Esophagus squamous epithelium (tissue), 5 donors: Measurements from ENCODE around the gene GPHN. TPM values are rescaled to one million over a fixed set of nuclear protein-coding genes. Genes with fewer than 3 reads are reported as not detected.

ENCODE experiments used
- DNase-seq: peaks from one replicate; lab custom pipeline; 2025; lab: John Stamatoyannopoulos, UW
- H3K27ac ChIP-seq, 4 donors: fragments of 200-600 bp; sonication (generic); one replicate each; pipeline ENCODE4 v1.5.1; 2016 to 2019; ENCODE audit warnings: mild to moderate bottlenecking in 1 of 4
- H3K27me3 ChIP-seq, 4 donors: fragments of 200-600 bp; sonication (generic); 1 replicate in 3 of 4; 2 replicates in 1 of 4; pipeline versions ENCODE4 v1.5.1 to v1.6.0; 2017 to 2021; ENCODE audit warnings: antibody characterized with exemption in 1 of 4
- H3K36me3 ChIP-seq, 3 donors: fragments of 200-600 bp; sonication (generic); one replicate each; pipeline ENCODE4 v1.5.1; 2016 to 2019
- H3K4me1 ChIP-seq, 3 donors: fragments of 200-600 bp; sonication (generic); one replicate each; pipeline ENCODE4 v1.5.1; 2017 to 2019
- H3K4me3 ChIP-seq, 4 donors: fragments of 200-600 bp; sonication (generic); 1 replicate in 3 of 4; 2 replicates in 1 of 4; pipeline ENCODE4 v1.5.1; 2016 to 2019; ENCODE audit warnings: mild to moderate bottlenecking in 2 of 4, moderate library complexity in 1 of 4
- H3K9me3 ChIP-seq, 3 donors: fragments of 200-600 bp; sonication (generic); one replicate each; pipeline ENCODE4 v1.5.1; 2016 to 2019
- POLR2A ChIP-seq, 4 donors: fragments of 450-650 bp; IDR thresholded peaks; one replicate each; pipeline ENCODE4 v1.6.1; 2017; ENCODE audit warnings: antibody characterized with exemption in 4 of 4, mild to moderate bottlenecking in 4 of 4, moderate library complexity in 3 of 4
- WGBS, 2 donors: methylation state at CpG; one replicate each; pipeline ENCODE4 v1.1.5; 2018; 5-methylcytosine and 5-hydroxymethylcytosine counted together
- intact Hi-C: fragments of 100-400 bp; cut with DNase I; formaldehyde crosslinking; loops from one replicate; pipeline ENCODE4 v1.15.0; 2022
- total RNA-seq, 4 donors: library from RNA; depleted of rRNA; stranded (reverse); fragments of >200 nt; gene quantifications; one replicate each; pipeline ENCODE4 v1.1.0, GENCODE V29; 2016
- TF ChIP-seq, protein P1 (sequence below), 6 experiments: fragments of 450-650 bp in 4 of 6; fragments of 200-600 bp in 2 of 6; sonication (generic) in 2 of 6; IDR thresholded peaks; one replicate each; pipeline ENCODE4 v1.5.1; 2016 to 2019; ENCODE audit warnings: antibody characterized with exemption in 6 of 6, mild to moderate bottlenecking in 4 of 6, moderate library complexity in 4 of 6
- donor health status: DM: yes; HTN: yes; CAD: no.

The GPHN gene
- total RNA-seq, 4 donors from 2014 or later, result 8.3 to 28.4 (median 12.8) TPM

DNA sequence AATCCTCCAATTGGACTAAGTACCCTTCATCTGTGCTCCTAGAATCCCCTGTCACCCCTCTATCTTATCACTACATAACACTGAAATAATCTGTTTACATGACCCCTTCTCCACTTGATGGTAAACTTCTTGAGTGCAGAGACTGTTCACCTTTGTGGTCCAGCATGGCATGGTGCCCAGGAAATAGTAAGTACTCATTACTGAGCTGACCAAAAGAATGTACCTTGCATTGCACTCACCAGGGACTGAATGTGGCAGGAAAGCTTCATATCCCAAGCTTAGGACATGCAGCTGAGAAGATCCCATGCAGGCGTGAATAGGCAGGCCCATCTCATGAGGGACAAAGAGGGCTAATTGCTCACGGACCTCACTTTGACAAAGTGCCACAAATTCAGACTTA, 679.9 kb downstream of the GPHN start:
- H3K4me1 ChIP-seq, result peaks cover 0 to 6% (median 4%) of the 10 kb centered on the region in 3 donors
- H3K9me3 ChIP-seq, result no peaks in the 10 kb centered on the region
- intact Hi-C loops, result no loop called here
- H3K36me3 ChIP-seq, result no peaks in the 10 kb centered on the region
- DNase-seq, result no peak
- no peaks in the 10 kb centered on the region for H3K27me3 ChIP-seq
- H3K4me3 ChIP-seq, result no peak overlapping the region
- 63 to 88% methylated on average over 2 of the region's 2 CpGs for WGBS, 2 donors
- H3K27ac ChIP-seq, result no peak overlapping the region
- no peak for TF ChIP-seq POLR2A (IDR thresholded peaks at IDR 0.05)
- TF ChIP-seq, protein P1, sequence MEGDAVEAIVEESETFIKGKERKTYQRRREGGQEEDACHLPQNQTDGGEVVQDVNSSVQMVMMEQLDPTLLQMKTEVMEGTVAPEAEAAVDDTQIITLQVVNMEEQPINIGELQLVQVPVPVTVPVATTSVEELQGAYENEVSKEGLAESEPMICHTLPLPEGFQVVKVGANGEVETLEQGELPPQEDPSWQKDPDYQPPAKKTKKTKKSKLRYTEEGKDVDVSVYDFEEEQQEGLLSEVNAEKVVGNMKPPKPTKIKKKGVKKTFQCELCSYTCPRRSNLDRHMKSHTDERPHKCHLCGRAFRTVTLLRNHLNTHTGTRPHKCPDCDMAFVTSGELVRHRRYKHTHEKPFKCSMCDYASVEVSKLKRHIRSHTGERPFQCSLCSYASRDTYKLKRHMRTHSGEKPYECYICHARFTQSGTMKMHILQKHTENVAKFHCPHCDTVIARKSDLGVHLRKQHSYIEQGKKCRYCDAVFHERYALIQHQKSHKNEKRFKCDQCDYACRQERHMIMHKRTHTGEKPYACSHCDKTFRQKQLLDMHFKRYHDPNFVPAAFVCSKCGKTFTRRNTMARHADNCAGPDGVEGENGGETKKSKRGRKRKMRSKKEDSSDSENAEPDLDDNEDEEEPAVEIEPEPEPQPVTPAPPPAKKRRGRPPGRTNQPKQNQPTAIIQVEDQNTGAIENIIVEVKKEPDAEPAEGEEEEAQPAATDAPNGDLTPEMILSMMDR (IDR thresholded peaks at IDR 0.05), result no peak

- no peak for DNase-seq
- TF ChIP-seq, protein P1 (IDR thresholded peaks at IDR 0.05), result no peak
- TF ChIP-seq POLR2A (IDR thresholded peaks at IDR 0.05), result no peak
- Histone ChIP-seq H3K4me1 (peaks cover 0 to 6% (median 4%) of the 10 kb centered on the region in 3 donors), H3K4me3 (no peak overlapping the region), H3K9me3 (no peaks in the 10 kb centered on the region), H3K27me3 (no peaks in the 10 kb centered on the region), H3K27ac (no peak overlapping the region), H3K36me3 (no peaks in the 10 kb centered on the region)
- 92 to 93% methylated on average over 4 of the region's 4 CpGs for whole genome bisulfite sequencing, 2 donors
- intact Hi-C loops, result no loop called here
Measured at GRCh38 chr14:67188326-67188725, 680.4 kb downstream of the GPHN start.

DNA sequence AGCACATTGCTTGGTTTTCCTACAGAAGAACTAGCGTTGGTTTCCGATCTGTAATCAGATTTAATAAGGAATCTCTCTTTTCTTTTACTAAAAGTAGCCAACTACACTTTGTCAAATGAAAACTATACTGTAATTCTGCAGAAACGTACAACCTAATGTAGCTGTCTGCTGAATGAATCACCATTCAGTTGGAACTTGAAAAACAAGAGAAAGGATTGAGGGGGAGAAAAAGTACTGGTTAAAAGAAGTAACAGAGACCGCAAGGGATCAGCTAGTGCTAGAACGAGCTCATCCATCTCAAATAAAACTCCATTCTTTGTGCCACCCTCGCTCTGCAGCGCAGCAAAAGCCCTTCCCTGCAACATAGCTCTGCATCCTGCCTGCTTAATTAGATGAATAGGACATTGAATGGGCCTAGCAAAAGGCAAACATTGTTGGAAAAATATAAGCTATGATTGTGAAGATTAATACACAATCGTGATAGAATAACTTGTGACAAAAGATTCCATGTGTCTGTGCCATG, 683.9 kb downstream of the GPHN start:
- TF ChIP-seq, protein P1 (IDR thresholded peaks at IDR 0.05), result no peak
- no peak for TF ChIP-seq POLR2A (IDR thresholded peaks at IDR 0.05)
- Histone ChIP-seq H3K36me3 (no peaks in the 10 kb centered on the region), H3K4me1 (peaks cover 0 to 7% (median under 1%) of the 10 kb centered on the region in 3 donors), H3K27ac (no peak overlapping the region), H3K9me3 (no peaks in the 10 kb centered on the region), H3K27me3 (no peaks in the 10 kb centered on the region), H3K4me3 (no peak overlapping the region)
- intact Hi-C loops, result no loop called here
- 75 to 77% methylated on average over 8 of the region's 8 CpGs for WGBS, 2 donors
- DNase-seq, result no peak

- no peaks in the 10 kb centered on the region for H3K9me3 ChIP-seq
- H3K27ac ChIP-seq, result no peak overlapping the region
- TF ChIP-seq POLR2A (IDR thresholded peaks at IDR 0.05), result no peak
- TF ChIP-seq, protein P1 (IDR thresholded peaks at IDR 0.05), result no peak
- no peaks in the 10 kb centered on the region for H3K36me3 ChIP-seq
- H3K27me3 ChIP-seq, result no peaks in the 10 kb centered on the region
- intact Hi-C loops, result no loop called here
- 92 to 94% methylated on average over 2 of the region's 2 CpGs for WGBS, 2 donors
- no peak for DNase-seq
- peaks cover 0 to 4% (median 0%) of the 10 kb centered on the region in 3 donors for H3K4me1 ChIP-seq
- no peak overlapping the region for H3K4me3 ChIP-seq
Measured at GRCh38 chr14:67192366-67192765, 684.4 kb downstream of the GPHN start.

DNA sequence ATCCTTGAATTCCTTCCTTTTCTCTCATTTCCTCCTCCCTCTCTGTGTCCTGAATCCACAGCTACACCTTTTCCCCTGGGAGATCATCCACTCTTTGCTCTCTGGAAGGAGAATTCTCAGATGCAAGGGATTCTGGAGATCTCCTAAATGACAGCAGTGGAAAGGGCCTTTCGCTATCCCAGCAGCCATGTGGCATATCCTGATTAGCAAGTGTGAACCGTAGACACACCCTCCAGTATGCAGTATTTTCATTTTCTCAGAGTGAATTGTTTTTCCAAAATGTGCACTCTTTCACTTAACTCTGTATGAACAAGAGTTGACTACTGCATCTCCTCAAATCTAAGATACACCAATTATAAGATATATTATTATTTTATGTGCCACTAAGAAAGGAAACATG, 687.3 kb downstream of the GPHN start:
- Histone ChIP-seq H3K4me3 (no peak overlapping the region), H3K36me3 (no peaks in the 10 kb centered on the region), H3K4me1 (peaks cover 0 to 4% (median 0%) of the 10 kb centered on the region in 3 donors), H3K27ac (no peak overlapping the region), H3K27me3 (no peaks in the 10 kb centered on the region), H3K9me3 (no peaks in the 10 kb centered on the region)
- 58 to 61% methylated on average over 2 of the region's 2 CpGs for WGBS, 2 donors
- intact Hi-C loops, result no loop called here
- TF ChIP-seq, protein P1 (IDR thresholded peaks at IDR 0.05), result no peak
- TF ChIP-seq POLR2A (IDR thresholded peaks at IDR 0.05), result no peak
- no peak for DNase-seq
